Suppressor macrophage treated with lipopolysaccharide for 1 hour (primary cell): ENCODE data around the gene PKMYT1.
A peak's percentile ranks its signal among the peaks of the same experiment; 100 is the strongest.

Source experiments
- DNase-seq, 3 donors: peaks; one replicate each; pipeline ENCODE4 v3.0.0-alpha.2; 2020 to 2022

The PKMYT1 gene

GRCh38 chr16:3017794-3018506 lies 37.7 kb upstream of the PKMYT1 start, which contains the start of gene CLDN6:
Gene CLDN6 (minus strand): TSS chr16:3018183. CDS start chr16:3016021, 2,162 bp downstream.
- DNase-seq, result peak in 1 of 3 donors; percentile 48

GRCh38 chr16:3017344-3017743 lies 37.1 kb upstream of the PKMYT1 start:
- DNase-seq, result no peak

GRCh38 chr16:3015865-3016521 lies 35.7 kb upstream of the PKMYT1 start:
- DNase-seq, result no peak

DNA sequence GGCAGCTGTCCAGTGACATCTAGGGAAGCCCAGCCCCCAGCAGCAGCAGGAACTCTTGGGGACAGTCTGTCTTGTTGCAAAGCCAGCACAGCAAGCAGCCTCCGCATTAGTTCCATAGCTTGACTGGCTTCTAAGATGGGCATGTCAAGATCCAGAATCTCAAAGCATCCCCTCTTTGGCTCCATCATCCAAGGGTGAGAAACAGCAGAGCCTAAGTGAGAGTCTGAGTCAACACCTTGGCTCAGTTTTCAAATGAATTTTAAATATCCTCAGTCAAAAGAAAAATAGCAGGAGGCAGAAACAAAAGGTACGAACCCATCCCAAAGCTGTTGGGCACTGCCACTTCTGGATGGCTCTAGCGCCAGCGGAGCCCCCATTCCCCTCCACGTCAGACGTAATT lies 34.7 kb upstream of the PKMYT1 start:
- DNase-seq, result no peak

DNA sequence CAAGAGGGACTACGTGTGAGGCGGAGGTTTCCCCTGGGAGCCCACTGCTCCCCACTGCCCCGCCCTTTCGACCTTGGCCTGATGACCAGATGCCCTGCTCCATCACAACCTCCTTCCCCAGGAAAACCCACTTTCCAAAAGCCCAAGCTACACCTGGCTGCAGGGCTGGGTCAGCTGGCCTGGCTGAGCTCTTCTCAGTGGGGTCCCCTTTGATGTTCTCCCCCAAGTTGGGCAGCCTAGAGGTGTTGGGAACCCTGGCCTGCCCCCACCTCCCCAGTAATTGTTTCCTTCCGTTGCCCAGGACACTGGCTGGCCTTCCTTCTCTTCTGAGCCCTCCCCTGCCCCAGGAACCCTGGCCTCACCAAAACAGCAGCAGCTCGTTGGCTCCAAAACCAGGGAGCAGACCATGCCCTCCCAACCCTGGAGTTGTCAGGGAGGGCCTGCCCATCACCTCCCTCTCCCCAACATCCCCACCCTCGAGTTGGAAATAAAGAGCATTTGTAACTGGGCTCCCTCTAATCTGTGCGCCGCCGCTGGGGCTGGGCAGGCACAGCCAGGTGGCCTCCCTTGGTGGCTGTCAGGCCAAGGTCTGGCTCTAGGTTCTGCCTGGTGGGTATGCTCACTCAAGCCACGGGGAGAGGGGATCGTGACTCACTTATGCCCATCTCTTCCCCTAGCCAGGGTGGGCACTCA lies 33.9 kb upstream of the PKMYT1 start:
- DNase-seq, result no peak

DNA sequence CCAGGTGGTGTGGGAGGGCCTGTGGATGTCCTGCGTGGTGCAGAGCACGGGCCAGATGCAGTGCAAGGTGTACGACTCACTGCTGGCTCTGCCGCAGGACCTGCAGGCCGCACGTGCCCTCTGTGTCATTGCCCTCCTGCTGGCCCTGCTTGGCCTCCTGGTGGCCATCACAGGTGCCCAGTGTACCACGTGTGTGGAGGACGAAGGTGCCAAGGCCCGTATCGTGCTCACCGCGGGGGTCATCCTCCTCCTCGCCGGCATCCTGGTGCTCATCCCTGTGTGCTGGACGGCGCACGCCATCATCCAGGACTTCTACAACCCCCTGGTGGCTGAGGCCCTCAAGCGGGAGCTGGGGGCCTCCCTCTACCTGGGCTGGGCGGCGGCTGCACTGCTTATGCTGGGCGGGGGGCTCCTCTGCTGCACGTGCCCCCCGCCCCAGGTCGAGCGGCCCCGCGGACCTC lies 33.3 kb upstream of the PKMYT1 start:
- DNase-seq, result no peak

DNA sequence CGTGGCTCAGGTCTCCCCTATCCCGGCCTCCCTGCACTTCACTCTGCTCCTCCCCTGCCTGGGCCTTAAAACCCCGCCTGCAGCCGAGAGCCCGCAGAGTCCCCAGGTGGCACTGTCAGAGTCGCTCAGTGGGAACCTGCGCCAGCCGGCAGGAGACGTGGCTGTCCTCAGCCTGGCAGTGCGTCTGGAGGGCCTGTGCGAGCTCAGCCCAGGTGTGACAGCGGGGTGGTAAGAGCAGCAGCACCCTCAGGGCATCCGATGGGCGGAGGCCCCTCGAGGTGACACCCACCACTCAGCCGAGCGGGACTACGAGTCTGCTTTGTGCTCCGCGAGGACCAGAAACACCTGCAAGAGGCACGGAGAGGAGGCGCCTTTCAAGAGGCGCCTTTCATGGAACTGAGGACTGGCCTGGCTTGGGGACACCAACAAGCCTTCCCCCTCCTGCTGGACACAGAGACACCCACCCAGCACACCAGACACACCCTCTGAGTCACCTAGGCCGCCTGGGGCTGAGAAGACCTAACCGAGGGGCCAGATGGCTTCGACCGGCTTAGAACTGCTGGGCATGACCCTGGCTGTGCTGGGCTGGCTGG lies 32.7 kb upstream of the PKMYT1 start, which contains the start of gene CLDN9:
TSS of gene CLDN9 (plus strand) at position 96 of the 593 bp plus-strand sequence. CDS start at position 536, 440 bp downstream.
- DNase-seq, result no peak

- DNase-seq, result no peak
These were observed 32.0 kb upstream of the PKMYT1 start for GRCh38 chr16:3012246-3012645.

DNA sequence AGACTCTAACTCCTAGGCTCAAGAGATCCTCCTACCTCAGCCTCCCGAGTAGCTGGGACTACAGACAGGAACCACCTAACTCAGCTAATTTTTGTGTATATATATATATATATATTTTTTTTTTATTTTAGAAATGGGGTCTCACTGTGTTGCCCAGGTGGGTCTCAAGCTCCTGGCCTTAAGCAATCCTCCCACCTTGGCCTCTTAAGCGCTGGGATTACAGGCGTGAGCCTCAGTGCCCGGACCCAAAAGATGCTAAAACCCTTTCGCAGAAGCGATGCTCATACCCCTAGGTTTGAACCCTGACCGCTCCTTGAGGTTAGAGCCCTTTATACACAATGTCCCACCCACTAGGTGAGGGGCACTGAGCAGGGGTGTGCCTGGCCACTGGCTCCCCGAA lies 30.3 kb upstream of the PKMYT1 start:
- no peak for DNase-seq

GRCh38 chr16:3009568-3010390 lies 29.5 kb upstream of the PKMYT1 start:
- no peak for DNase-seq

DNA sequence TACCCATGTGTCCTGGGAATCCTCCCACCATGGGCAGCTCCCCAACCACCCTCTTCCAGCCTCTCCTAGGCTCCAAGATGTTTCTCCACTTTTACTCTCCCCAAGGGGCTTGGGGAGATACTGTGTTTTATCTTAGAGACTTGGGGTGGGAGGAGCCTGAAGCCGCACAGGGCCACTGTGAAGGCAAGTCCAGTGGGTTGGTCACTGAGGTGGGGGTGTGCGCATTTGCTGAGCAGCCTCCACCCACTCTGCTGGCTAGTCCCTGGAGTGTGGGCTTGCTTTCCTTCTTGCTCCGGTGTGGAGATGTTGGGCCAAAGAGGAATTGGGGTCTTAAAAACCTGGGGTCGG lies 28.4 kb upstream of the PKMYT1 start:
- DNase-seq, result no peak

DNA sequence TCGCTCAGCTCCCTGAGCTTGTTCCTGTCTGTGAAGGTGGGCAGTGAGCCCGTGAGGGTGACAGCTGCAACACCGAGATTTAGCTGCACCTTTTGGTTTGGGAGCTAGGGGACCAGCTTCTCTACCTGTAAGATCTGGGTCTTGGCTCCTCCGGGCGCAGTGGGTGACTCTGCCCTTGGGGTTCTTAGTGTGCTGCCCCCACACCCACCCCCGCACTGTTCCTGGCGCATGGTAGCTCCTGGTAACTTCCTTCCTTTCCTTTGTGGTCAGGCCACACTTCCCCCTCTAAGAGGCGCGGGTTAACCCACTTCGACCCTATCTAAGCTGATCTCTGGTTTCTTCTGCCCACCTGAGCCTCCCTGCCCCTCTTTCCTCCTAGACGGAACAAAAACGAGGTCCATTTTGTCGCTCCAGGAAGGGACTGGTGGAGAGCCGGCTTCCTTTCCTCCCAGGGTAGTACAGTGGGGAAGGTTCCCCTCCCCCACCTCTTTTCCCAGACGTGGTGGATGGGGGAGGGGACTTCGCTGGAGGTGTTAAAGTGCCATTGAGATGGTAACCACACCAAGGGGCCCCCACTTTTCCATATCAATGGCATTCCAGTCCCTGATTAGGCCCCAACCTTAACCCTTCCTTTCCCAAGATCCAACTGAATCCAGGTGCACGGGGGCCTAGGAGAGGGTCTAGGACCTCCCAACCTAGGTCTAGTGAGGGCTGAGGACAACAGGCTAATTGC lies 27.9 kb upstream of the PKMYT1 start:
- peak; percentile 69 to 81 (median 70) for DNase-seq

DNA sequence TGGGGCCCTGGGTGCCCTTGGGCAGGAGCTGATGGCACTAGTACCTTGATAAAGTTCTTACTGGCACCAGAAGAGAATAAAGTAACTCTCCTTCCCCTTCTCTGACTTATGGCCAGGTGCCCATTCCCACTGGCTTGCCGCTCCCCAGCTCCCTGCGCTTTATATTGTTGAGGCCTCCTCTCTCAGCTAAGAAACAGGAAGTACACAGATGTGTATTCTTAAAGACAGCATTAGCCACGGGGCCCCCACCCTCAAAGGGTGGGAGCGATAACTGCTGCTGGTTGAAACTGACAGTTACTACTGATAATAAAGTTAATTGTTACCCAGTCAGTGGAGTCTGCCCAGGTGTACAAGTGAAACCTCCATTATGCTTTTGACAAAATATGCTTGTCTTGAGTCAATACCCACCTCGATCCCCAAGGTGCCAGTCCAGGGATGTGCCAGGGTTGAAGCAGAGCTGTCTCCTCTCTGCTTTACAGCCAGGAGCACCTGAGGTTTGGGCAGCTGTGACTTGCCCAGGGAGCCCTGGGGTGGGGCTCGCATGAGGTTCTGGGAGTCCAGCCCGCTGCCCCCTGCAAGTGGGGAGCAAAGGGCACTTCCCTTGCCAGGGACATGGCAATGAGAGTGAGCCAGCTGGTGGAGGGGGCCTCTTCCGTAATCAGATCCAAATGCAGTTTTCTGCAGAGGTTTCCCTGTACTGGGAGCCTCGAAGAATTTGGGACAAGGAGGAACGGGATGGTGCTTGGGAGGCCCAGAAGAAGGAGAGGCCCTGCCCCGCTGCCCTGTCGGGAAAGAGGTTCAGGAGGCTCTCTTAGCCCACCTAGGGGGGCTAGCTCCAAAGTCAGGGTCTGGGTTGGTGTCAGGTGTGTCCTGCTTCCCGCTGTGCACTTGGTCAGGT lies 27.1 kb upstream of the PKMYT1 start:
- peak in 2 of 3 donors; percentile 26 to 40 for DNase-seq

DNA sequence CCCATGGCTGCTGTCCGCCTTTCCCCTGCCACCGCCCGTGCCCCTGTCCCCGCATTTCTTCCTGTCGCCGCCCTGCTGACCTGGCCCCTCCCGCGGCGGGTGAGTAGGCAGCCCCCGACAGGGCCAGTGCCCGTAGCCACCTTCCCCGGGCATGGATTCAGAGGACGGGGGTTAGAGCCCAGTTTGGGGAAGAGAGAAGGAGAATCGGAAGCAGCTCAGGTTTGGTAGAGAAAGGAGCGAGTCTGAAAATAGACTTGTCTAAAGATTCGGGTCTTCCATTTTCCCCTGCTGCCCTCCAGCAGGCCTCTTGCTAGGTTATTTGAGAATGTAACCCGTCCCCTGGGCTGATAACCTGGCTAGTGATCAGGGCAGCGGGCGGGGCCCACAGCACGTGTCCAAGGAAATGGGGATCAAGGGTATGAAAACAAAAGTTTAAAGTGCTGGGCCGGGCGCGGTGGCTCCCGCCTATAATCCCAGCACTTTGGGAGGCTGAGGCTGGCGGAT lies 24.6 kb upstream of the PKMYT1 start:
- peak in 2 of 3 donors; percentile 41 to 54 for DNase-seq

- DNase-seq, result peak in 2 of 3 donors; percentile 39 to 73
These were observed 24.1 kb upstream of the PKMYT1 start for GRCh38 chr16:3004319-3004718.

- peak; percentile 98 to 99 (median 98) for DNase-seq
These were observed 23.5 kb upstream of the PKMYT1 start for GRCh38 chr16:3003582-3004270.

- DNase-seq, result no peak
These were observed 21.1 kb upstream of the PKMYT1 start for GRCh38 chr16:3001316-3001715.

GRCh38 chr16:3000540-3000939 lies 20.3 kb upstream of the PKMYT1 start:
- no peak for DNase-seq

GRCh38 chr16:2999929-3000328 lies 19.7 kb upstream of the PKMYT1 start:
- no peak for DNase-seq

DNA sequence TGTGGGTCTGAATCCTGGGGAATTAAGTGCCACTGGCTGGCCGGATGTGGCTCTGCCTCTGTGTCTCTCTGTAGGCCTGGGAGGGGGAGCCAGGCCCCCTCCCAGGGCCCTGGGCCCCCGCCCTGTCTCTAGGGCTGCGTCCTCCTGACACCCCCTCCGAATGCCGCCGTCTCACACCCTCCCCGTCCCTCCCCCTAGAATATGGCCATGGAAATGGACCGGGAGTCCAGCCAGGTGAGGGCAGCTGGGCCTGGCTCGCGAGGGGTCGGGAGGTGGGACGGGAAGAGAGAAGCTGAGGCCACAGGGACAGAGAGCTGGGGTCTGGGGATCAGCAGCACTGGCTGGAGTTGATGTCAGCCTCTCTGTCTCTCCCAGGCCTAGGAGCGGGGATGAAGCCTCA lies 16.1 kb upstream of the PKMYT1 start:
- no peak for DNase-seq
